ENCODE results near the gene MANSC1.

DNA sequence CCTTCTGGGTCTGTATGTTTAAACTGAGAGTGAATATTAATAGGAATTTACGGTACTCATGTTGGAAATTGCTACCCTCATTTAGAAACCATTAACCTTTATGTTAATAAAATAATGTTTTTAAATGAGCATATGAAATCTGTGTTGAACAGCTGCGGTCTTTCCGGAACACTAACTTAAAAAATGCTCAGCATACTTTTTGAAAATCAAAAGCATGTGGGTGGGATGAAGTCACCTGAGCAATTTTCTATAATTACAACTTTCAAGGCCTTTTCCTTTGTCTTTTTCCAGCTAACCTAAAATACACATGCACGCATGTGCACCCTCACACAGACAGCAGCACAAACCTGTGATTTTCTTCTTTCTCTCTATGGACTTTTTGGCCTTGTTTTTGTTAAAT is 46.7 kb upstream of the MANSC1 start:
- TF ChIP-seq, protein P1, sequence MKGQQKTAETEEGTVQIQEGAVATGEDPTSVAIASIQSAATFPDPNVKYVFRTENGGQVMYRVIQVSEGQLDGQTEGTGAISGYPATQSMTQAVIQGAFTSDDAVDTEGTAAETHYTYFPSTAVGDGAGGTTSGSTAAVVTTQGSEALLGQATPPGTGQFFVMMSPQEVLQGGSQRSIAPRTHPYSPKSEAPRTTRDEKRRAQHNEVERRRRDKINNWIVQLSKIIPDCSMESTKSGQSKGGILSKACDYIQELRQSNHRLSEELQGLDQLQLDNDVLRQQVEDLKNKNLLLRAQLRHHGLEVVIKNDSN (IDR thresholded peaks at IDR 0.05), result no peak
- TF ChIP-seq YY1 (IDR thresholded peaks at IDR 0.05; ENCODE audit: low read depth) (no peak), TAF1 (IDR thresholded peaks at IDR 0.05; ENCODE audit: low read depth) (no peak), CEBPB (IDR thresholded peaks at IDR 0.05) (no peak), EP300 (IDR thresholded peaks at IDR 0.05; ENCODE audit: borderline replicate concordance) (no peak), TCF12 (IDR thresholded peaks at IDR 0.05; ENCODE audit: low read depth) (no peak), RAD21 (IDR thresholded peaks at IDR 0.05; ENCODE audit: low read depth) (no peak), CREB1 (IDR thresholded peaks at IDR 0.05; ENCODE audit: low read depth) (no peak), FOXM1 (IDR thresholded peaks at IDR 0.05; ENCODE audit: borderline replicate concordance, low read depth) (no peak), ZBTB7A (IDR thresholded peaks at IDR 0.05; ENCODE audit: low read depth) (no peak), EGR1 (IDR thresholded peaks at IDR 0.05) (no peak)
- TF ChIP-seq, protein P2, sequence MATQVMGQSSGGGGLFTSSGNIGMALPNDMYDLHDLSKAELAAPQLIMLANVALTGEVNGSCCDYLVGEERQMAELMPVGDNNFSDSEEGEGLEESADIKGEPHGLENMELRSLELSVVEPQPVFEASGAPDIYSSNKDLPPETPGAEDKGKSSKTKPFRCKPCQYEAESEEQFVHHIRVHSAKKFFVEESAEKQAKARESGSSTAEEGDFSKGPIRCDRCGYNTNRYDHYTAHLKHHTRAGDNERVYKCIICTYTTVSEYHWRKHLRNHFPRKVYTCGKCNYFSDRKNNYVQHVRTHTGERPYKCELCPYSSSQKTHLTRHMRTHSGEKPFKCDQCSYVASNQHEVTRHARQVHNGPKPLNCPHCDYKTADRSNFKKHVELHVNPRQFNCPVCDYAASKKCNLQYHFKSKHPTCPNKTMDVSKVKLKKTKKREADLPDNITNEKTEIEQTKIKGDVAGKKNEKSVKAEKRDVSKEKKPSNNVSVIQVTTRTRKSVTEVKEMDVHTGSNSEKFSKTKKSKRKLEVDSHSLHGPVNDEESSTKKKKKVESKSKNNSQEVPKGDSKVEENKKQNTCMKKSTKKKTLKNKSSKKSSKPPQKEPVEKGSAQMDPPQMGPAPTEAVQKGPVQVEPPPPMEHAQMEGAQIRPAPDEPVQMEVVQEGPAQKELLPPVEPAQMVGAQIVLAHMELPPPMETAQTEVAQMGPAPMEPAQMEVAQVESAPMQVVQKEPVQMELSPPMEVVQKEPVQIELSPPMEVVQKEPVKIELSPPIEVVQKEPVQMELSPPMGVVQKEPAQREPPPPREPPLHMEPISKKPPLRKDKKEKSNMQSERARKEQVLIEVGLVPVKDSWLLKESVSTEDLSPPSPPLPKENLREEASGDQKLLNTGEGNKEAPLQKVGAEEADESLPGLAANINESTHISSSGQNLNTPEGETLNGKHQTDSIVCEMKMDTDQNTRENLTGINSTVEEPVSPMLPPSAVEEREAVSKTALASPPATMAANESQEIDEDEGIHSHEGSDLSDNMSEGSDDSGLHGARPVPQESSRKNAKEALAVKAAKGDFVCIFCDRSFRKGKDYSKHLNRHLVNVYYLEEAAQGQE (IDR thresholded peaks at IDR 0.05; ENCODE audit: low read depth), result no peak
- TF ChIP-seq, protein P3, sequence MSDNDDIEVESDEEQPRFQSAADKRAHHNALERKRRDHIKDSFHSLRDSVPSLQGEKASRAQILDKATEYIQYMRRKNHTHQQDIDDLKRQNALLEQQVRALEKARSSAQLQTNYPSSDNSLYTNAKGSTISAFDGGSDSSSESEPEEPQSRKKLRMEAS (IDR thresholded peaks at IDR 0.05), result no peak
